Mesothelial cell of epicardium (in vitro differentiated cells): ENCODE results near the gene INTS6. TPM values are rescaled to one million over a fixed set of nuclear protein-coding genes. Genes with fewer than 3 reads are reported as not detected.

Experiments used
- DNase-seq, 2 experiments: peaks; one replicate each; pipeline ENCODE4 v3.0.0; 2021; ENCODE audit warnings: low spot score in 2 of 2; ENCODE audit not compliant: unreplicated experiment in 2 of 2
- H3K27ac Mint-ChIP-seq: 2 replicates; pipeline ENCODE4 v1.8.0; 2021; ENCODE audit warnings: mixed read lengths
- H3K27me3 Mint-ChIP-seq: 2 replicates; pipeline ENCODE4 v1.8.0; 2021; ENCODE audit warnings: low read depth, mixed read lengths
- H3K36me3 Mint-ChIP-seq: 2 replicates; pipeline ENCODE4 v1.8.0; 2021; ENCODE audit warnings: mixed read lengths
- H3K4me1 Mint-ChIP-seq: 2 replicates; pipeline ENCODE4 v1.8.0; 2021; ENCODE audit warnings: mixed read lengths
- H3K4me3 Mint-ChIP-seq: 2 replicates; pipeline ENCODE4 v1.8.0; 2021; ENCODE audit warnings: mild to moderate bottlenecking, moderate library complexity, mixed read lengths
- H3K9me3 Mint-ChIP-seq: 2 replicates; pipeline ENCODE4 v1.8.0; 2021; ENCODE audit warnings: mixed read lengths
- CTCF ChIP-seq: fragments of 200-600 bp; sonication (generic); IDR thresholded peaks from one replicate; pipeline ENCODE4 v1.5.0; 2021; ENCODE audit warnings: antibody characterized with exemption; ENCODE audit not compliant: unreplicated experiment
- total RNA-seq: library from RNA; stranded (reverse); gene quantifications from 3 replicates; pipeline ENCODE4 v1.2.1, GENCODE V29; 2021

The INTS6 gene
- total RNA-seq, 1 donor from 2014 or later, result 38.1 TPM

GRCh38 chr13:51426982-51427381 is 25.9 kb downstream of the INTS6 start:
- no peaks in the 10 kb centered on the region for H3K9me3 Mint-ChIP-seq
- peaks cover 19% of the 10 kb centered on the region for H3K4me1 Mint-ChIP-seq
- H3K27me3 Mint-ChIP-seq, result no peaks in the 10 kb centered on the region
- no peak overlapping the region for H3K4me3 Mint-ChIP-seq
- TF ChIP-seq CTCF, result no peak
- H3K36me3 Mint-ChIP-seq, result peaks cover 16% of the 10 kb centered on the region
- peak overlapping the region; percentile 0 for H3K27ac Mint-ChIP-seq
- DNase-seq, result no peak

GRCh38 chr13:51425410-51426042 is 27.3 kb downstream of the INTS6 start:
- H3K36me3 Mint-ChIP-seq, result peaks cover 16% of the 10 kb centered on the region
- H3K27me3 Mint-ChIP-seq, result no peaks in the 10 kb centered on the region
- peaks cover 21% of the 10 kb centered on the region for H3K4me1 Mint-ChIP-seq
- H3K4me3 Mint-ChIP-seq, result no peak overlapping the region
- DNase-seq, result no peak
- TF ChIP-seq CTCF, result no peak
- no peaks in the 10 kb centered on the region for H3K9me3 Mint-ChIP-seq
- H3K27ac Mint-ChIP-seq, result no peak overlapping the region

- Mint-ChIP-seq H3K9me3 (no peaks in the 10 kb centered on the region), H3K27me3 (no peaks in the 10 kb centered on the region), H3K36me3 (peaks cover 9% of the 10 kb centered on the region), H3K4me3 (no peak overlapping the region), H3K4me1 (peaks cover 21% of the 10 kb centered on the region), H3K27ac (no peak overlapping the region)
- DNase-seq, result no peak
- TF ChIP-seq CTCF, result no peak
Measured at GRCh38 chr13:51423766-51424165, 29.1 kb downstream of the INTS6 start.

- Mint-ChIP-seq H3K4me1 (peaks cover 19% of the 10 kb centered on the region), H3K27me3 (no peaks in the 10 kb centered on the region), H3K27ac (no peak overlapping the region), H3K36me3 (peaks cover 9% of the 10 kb centered on the region), H3K4me3 (no peak overlapping the region), H3K9me3 (no peaks in the 10 kb centered on the region)
- DNase-seq, result no peak
- no peak for TF ChIP-seq CTCF
Measured at GRCh38 chr13:51422484-51422883, 30.4 kb downstream of the INTS6 start.

GRCh38 chr13:51420681-51421490 is 31.9 kb downstream of the INTS6 start:
- DNase-seq, result no peak
- H3K27ac Mint-ChIP-seq, result no peak overlapping the region
- H3K27me3 Mint-ChIP-seq, result no peaks in the 10 kb centered on the region
- peaks cover 23% of the 10 kb centered on the region for H3K36me3 Mint-ChIP-seq
- peaks cover 12% of the 10 kb centered on the region for H3K4me1 Mint-ChIP-seq
- H3K9me3 Mint-ChIP-seq, result peaks cover 11% of the 10 kb centered on the region
- no peak for TF ChIP-seq CTCF
- H3K4me3 Mint-ChIP-seq, result no peak overlapping the region
